AG10803 (cell line): ENCODE measurements around the gene SERPINA5.

Experiments used
- DNase-seq: peaks from one replicate; pipeline ENCODE4 v3.0.0; 2010; ENCODE audit warnings: low read depth
- H3K4me3 ChIP-seq: 2 replicates; pipeline ENCODE4 v1.5.1; 2011; ENCODE audit warnings: mild to moderate bottlenecking, low read length, control low read depth
- CTCF ChIP-seq: conservative IDR thresholded peaks from 2 replicates; pipeline ENCODE4 v1.5.1; 2011; ENCODE audit warnings: mild to moderate bottlenecking, low read length, control low read depth, inconsistent platforms

Gene SERPINA5

GRCh38 chr14:94586635-94587034 lies 5.4 kb downstream of the SERPINA5 start:
- no peak for TF ChIP-seq CTCF
- no peak overlapping the region for H3K4me3 ChIP-seq
- no peak for DNase-seq

GRCh38 chr14:94588311-94588710 lies 7.1 kb downstream of the SERPINA5 start:
- H3K4me3 ChIP-seq: no peak overlapping the region
- DNase-seq: no peak
- TF ChIP-seq CTCF: no peak

- H3K4me3 ChIP-seq: no peak overlapping the region
- no peak for TF ChIP-seq CTCF
- DNase-seq: no peak
Observed at GRCh38 chr14:94591073-94591472, 9.8 kb downstream of the SERPINA5 start.

- H3K4me3 ChIP-seq: no peak overlapping the region
- TF ChIP-seq CTCF: no peak
- no peak for DNase-seq
Observed at GRCh38 chr14:94591871-94592270, 10.6 kb downstream of the SERPINA5 start.

GRCh38 chr14:94592457-94592856 lies 11.2 kb downstream of the SERPINA5 start:
- no peak overlapping the region for H3K4me3 ChIP-seq
- no peak for TF ChIP-seq CTCF

GRCh38 chr14:94593376-94593748 lies 12.1 kb downstream of the SERPINA5 start:
- DNase-seq: no peak
- TF ChIP-seq CTCF: no peak
- H3K4me3 ChIP-seq: no peak overlapping the region

More at GRCh38 chr14:94592457-94592856, 11.2 kb downstream of the SERPINA5 start:
- no peak for DNase-seq

GRCh38 chr14:94593749-94594431 lies 12.7 kb downstream of the SERPINA5 start:
- H3K4me3 ChIP-seq: no peak overlapping the region
- no peak for TF ChIP-seq CTCF
- no peak for DNase-seq
